ENCODE data around the gene RAMP3.

- TF ChIP-seq POLR2A (IDR thresholded peaks at IDR 0.05), result no peak
- TF ChIP-seq CTCF (IDR thresholded peaks at IDR 0.05), result no peak
Observed at GRCh38 chr7:45185028-45185863, 27.7 kb downstream of the RAMP3 start.

Data from tibial nerve (tissue), 3 donors.